Esophagus muscularis mucosa (tissue), 4 donors: ENCODE data around the gene XCL2. TPM values are rescaled to one million over a fixed set of nuclear protein-coding genes. Genes with fewer than 3 reads are reported as not detected.
"Not testable (repeated sequence)": the region's sequence is repeated elsewhere in the genome, so short reads cannot be mapped to it uniquely, and the experiment has no call there.

Experiments used
- DNase-seq: peaks from one replicate; pipeline ENCODE4 v3.0.0-alpha.2; 2017; ENCODE audit errors: extremely low spot score
- H3K27ac ChIP-seq, 4 donors: fragments of 200-600 bp; sonication (generic); replicated peaks in 1 of 4; 1 replicate in 3 of 4; 2 replicates in 1 of 4; pipeline ENCODE4 v1.5.1; 2016 to 2019; ENCODE audit warnings: mild to moderate bottlenecking in 1 of 4
- H3K27me3 ChIP-seq, 4 donors: fragments of 200-600 bp; sonication (generic); one replicate each; pipeline versions ENCODE4 v1.5.1 to v1.6.0; 2016 to 2019
- H3K36me3 ChIP-seq, 4 donors: fragments of 200-600 bp; sonication (generic); one replicate each; pipeline ENCODE4 v1.5.1; 2016 to 2019
- H3K4me1 ChIP-seq, 4 donors: fragments of 200-600 bp; sonication (generic); one replicate each; pipeline ENCODE4 v1.5.1; 2016 to 2019
- H3K4me3 ChIP-seq, 4 donors: fragments of 200-600 bp; sonication (generic); 1 replicate in 2 of 4; 2 replicates in 2 of 4; pipeline ENCODE4 v1.5.1; 2016 to 2019; ENCODE audit warnings: mild to moderate bottlenecking in 4 of 4, moderate library complexity in 1 of 4
- H3K9me3 ChIP-seq, 4 donors: fragments of 200-600 bp; sonication (generic); 1 replicate in 3 of 4; 2 replicates in 1 of 4; pipeline ENCODE4 v1.5.1; 2016 to 2019
- CTCF ChIP-seq, 3 experiments: fragments of 200-600 bp in 2 of 3; fragments of 450-650 bp in 1 of 3; sonication (generic) in 2 of 3; IDR thresholded peaks; one replicate each; pipeline ENCODE4 v1.5.1; 2017 to 2019; ENCODE audit warnings: antibody characterized with exemption in 3 of 3, mild to moderate bottlenecking in 2 of 3, moderate library complexity in 1 of 3
- EP300 ChIP-seq: sonication (generic); formaldehyde crosslinking; IDR thresholded peaks from one replicate; pipeline ENCODE4 v1.6.1; 2017; ENCODE audit warnings: antibody characterized with exemption
- POLR2A ChIP-seq: fragments of 450-650 bp; IDR thresholded peaks from one replicate; pipeline ENCODE4 v1.6.1; 2017; ENCODE audit warnings: antibody characterized with exemption, moderate library complexity, mild to moderate bottlenecking, low read depth
- POLR2AphosphoS5 ChIP-seq, 2 donors: sonication (generic); formaldehyde crosslinking; IDR thresholded peaks; one replicate each; pipeline ENCODE4 v1.6.1; 2017; ENCODE audit warnings: antibody characterized with exemption in 2 of 2
- WGBS: methylation state at CpG from one replicate; pipeline ENCODE4 v1.1.5; 2018; 5-methylcytosine and 5-hydroxymethylcytosine counted together
- intact Hi-C: fragments of 100-400 bp; cut with DNase I; formaldehyde crosslinking; loops from one replicate; pipeline ENCODE4 v1.15.1; 2023
- total RNA-seq, 4 donors: library from RNA; depleted of rRNA; stranded (reverse); fragments of >200 nt; gene quantifications; one replicate each; pipeline versions ENCODE4 v1.1.0 to v1.2.1, GENCODE V29; 2016

Gene XCL2
- not detected for total RNA-seq

DNA sequence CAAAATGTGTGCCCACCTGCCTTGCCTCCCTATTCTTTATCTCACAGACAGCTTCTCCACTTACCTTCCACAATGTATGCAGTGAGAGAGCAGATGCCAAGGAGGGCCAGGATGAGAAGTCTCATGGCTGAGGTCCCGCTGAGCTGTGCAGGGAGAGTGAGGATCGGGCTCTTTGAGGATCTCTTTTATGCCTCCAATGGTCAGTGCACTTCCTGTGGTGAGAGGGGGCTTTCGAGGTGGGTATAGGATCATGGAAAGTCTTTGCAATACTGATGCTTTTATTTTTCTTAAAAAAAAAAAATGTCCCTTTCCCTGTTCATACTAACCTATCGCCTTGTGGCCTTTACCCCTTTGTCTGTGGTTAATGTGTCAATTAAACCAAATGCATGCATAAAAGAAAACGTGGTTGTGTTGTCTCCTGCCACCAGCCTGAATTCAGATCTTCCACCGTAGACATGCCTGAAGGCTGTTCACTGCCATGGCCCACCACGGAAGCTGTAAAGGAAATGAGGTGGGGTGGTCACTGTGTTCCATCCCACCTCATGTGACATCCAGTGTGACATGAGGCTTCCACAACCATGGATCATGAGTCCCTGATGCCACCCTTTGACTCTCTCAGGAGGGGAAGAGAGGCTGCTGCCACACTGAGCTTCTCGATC lies at the start of gene XCL2:
Gene XCL2 (minus strand): TSS at position 158 of the 659 bp plus-strand sequence. CDS start 33 bp downstream, at position 125.
- H3K27ac ChIP-seq, H3K36me3 ChIP-seq, H3K4me3 ChIP-seq, intact Hi-C loops, H3K27me3 ChIP-seq, H3K9me3 ChIP-seq, DNase-seq, H3K4me1 ChIP-seq: not testable (repeated sequence)
- 98% methylated on average over 5 of the region's 8 CpGs for WGBS

DNA sequence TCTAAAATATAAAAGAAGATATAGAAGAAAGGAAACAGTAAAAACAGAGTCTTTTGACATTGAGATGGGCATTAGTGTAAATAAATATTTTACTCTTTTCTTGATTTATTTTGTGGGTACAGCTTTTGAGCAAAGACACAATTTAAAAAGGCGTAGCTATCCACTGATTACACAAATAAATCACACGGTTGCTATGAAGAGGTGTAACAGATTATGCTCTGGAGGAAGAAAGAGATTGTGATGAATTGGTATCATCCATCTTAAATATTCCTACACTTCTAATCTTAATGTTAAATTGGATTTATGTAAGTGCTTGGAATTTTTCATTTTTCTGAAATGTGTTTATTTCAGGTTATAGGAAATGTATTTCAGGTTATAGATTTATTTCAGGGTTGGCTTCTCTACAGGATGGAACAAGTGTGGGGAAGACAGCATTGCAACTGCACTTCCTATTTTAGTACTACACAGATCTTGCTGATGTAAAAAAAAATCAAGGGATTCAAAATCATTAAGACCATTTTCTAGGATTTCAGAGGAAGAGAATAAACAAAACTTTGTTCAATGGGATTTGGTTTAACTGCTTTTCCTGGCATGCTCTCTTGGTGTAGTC lies 47.9 kb upstream of the XCL2 start:
- intact Hi-C loops, result no loop called here
- WGBS, result 45% methylated on average over 2 of the region's 2 CpGs
- Histone ChIP-seq H3K27ac (no peak overlapping the region), H3K36me3 (no peaks in the 10 kb centered on the region), H3K9me3 (no peaks in the 10 kb centered on the region), H3K4me1 (no peaks in the 10 kb centered on the region), H3K27me3 (no peaks in the 10 kb centered on the region), H3K4me3 (no peak overlapping the region)
- TF ChIP-seq EP300 (no peak), CTCF (IDR thresholded peaks at IDR 0.05) (no peak), POLR2A (no peak), POLR2AphosphoS5 (IDR thresholded peaks at IDR 0.05) (no peak)
- no peak for DNase-seq

- Histone ChIP-seq H3K27ac (no peak overlapping the region), H3K36me3 (no peaks in the 10 kb centered on the region), H3K4me1 (no peaks in the 10 kb centered on the region), H3K4me3 (no peak overlapping the region), H3K9me3 (no peaks in the 10 kb centered on the region), H3K27me3 (no peaks in the 10 kb centered on the region)
- WGBS, result 91% methylated on average over 5 of the region's 5 CpGs
- intact Hi-C loops, result no loop called here
- TF ChIP-seq POLR2AphosphoS5 (IDR thresholded peaks at IDR 0.05) (no peak), EP300 (no peak), CTCF (IDR thresholded peaks at IDR 0.05) (no peak), POLR2A (no peak)
- no peak for DNase-seq
These were observed 47.3 kb upstream of the XCL2 start for GRCh38 chr1:168591066-168591465.

DNA sequence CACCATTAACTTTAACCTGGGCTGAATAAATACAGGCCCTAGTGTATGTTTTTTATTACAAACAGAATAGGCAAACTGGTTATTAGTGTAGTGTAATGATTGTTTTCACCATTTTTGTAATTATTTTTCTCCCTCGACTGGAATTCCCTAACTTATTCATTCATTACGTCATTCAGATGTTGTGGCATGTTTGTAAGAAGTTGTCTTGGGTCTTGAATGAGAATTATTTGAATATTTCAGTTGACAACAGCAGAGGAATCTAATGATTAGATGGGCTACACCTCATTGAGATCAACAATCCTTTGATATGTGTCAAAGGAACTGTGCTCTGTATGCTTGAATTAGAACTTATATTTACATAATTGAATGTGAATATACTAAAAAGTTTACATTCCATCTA lies 45.4 kb upstream of the XCL2 start:
- TF ChIP-seq CTCF (IDR thresholded peaks at IDR 0.05) (no peak), EP300 (no peak), POLR2AphosphoS5 (IDR thresholded peaks at IDR 0.05) (no peak), POLR2A (no peak)
- intact Hi-C loops, result no loop called here
- H3K9me3 ChIP-seq, result no peaks in the 10 kb centered on the region
- no peaks in the 10 kb centered on the region for H3K36me3 ChIP-seq
- H3K27ac ChIP-seq, result no peak overlapping the region
- H3K4me3 ChIP-seq, result no peak overlapping the region
- no peaks in the 10 kb centered on the region for H3K27me3 ChIP-seq
- DNase-seq, result no peak
- 90% methylated on average over 2 of the region's 2 CpGs for WGBS
- H3K4me1 ChIP-seq, result peaks cover 10 to 16% (median 13%) of the 10 kb centered on the region in 4 donors

DNA sequence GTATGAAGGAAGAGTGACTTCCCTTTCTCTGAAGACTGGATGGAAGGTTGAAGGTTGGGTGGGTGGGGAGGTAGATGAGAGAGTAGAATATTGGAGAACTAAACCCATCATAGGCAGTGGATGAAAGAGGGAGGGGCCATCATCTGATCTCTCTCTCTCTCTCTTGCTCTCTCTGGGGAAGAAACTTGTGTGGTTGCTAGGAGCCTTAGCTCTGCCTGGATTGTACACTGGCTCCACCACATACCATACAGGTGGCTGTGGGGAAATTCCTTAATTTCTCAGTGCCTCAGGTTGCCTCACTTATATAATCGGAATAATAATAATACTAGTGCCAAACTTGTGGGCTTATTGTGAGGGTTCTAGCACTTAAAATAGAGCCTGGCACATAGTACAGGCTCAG lies 42.1 kb upstream of the XCL2 start:
- Histone ChIP-seq H3K36me3 (no peaks in the 10 kb centered on the region), H3K4me3 (no peak overlapping the region), H3K27me3 (no peaks in the 10 kb centered on the region), H3K27ac (no peak overlapping the region), H3K9me3 (no peaks in the 10 kb centered on the region), H3K4me1 (peaks cover 10 to 38% (median 33%) of the 10 kb centered on the region in 4 donors)
- intact Hi-C loops, result no loop called here
- 100% methylated on average over 1 of the region's 1 CpG for WGBS
- no peak for DNase-seq
- TF ChIP-seq POLR2AphosphoS5 (IDR thresholded peaks at IDR 0.05) (no peak), CTCF (IDR thresholded peaks at IDR 0.05) (no peak), EP300 (no peak), POLR2A (no peak)
